ENCODE measurements around the gene TMEM254.

The TMEM254 gene

DNA sequence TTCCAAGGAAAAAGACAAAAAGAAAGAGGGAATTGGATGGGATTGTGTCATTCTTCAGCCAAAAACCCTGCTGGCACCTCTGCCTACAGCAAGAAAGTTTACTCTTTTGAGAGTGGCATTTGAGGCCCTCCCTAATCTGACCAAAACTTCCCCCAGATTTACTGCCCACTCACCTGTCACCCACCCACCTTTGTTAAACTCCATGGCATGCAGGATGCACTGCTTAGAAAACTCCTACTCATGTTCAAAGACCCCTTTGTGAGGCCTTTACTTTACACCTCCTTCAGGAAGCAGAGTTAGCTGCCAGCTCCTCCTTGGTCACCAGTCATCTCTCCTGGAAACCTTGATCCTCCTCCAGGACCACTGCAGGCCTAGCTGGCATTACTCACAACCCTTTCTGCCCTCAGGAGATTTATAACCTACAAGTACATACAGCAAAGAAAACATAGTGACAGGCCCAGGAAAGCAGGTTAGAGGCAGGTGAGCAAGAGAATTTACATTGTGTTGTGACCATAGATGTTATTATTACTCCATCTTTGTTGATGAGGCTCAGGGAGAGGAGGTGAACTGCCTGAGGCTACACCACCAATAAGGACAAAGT lies 43.7 kb downstream of the TMEM254 start:
- no peak overlapping the region for H3K4ac ChIP-seq (ENCODE audit: low read depth, low read length)
- H3K23ac ChIP-seq (ENCODE audit: low read length), result no peak overlapping the region
- no peak overlapping the region for H3K9ac ChIP-seq (ENCODE audit: low read length)
- H3K4me3 ChIP-seq (ENCODE audit: low read depth, low read length), result no peak overlapping the region
- H2BK120ac ChIP-seq (ENCODE audit: insufficient read depth, low read length, poor library complexity), result no peak overlapping the region
- H3K14ac ChIP-seq (ENCODE audit: low read length), result no peak overlapping the region
- H3K18ac ChIP-seq (ENCODE audit: low read length), result no peak overlapping the region
- H2AK5ac ChIP-seq (ENCODE audit: low read length), result no peak overlapping the region
- H2BK12ac ChIP-seq (ENCODE audit: low read length), result no peak overlapping the region
- no peaks in the 10 kb centered on the region for H3K79me2 ChIP-seq (ENCODE audit: control insufficient read depth, insufficient read depth, low read length, poor library complexity)
- no peak overlapping the region for H3K4me2 ChIP-seq (ENCODE audit: low read length)
- no peaks in the 10 kb centered on the region for H3K9me3 ChIP-seq (ENCODE audit: insufficient read depth, low read depth, low read length)
- no peak overlapping the region for H3K27ac ChIP-seq (ENCODE audit: low read depth, low read length)
- H4K12ac ChIP-seq (ENCODE audit: low read depth, low read length), result no peak overlapping the region
- peak; percentile 74 to 85 for DNase-seq
- H4K91ac ChIP-seq (ENCODE audit: low read depth, low read length), result no peak overlapping the region
- H3K4me1 ChIP-seq (ENCODE audit: control insufficient read depth in 1 of 2, insufficient read depth in 2 of 2, low read length in 2 of 2), result no peaks in the 10 kb centered on the region
- H4K8ac ChIP-seq (ENCODE audit: low read depth, low read length), result no peak overlapping the region
- no peaks in the 10 kb centered on the region for H3K79me1 ChIP-seq (ENCODE audit: low read length)
- H3K27me3 ChIP-seq (ENCODE audit: insufficient read depth, low read length), result no peaks in the 10 kb centered on the region
- no peaks in the 10 kb centered on the region for H3K36me3 ChIP-seq (ENCODE audit: control insufficient read depth in 1 of 2, insufficient read depth in 2 of 2, low read length in 2 of 2)
- H2BK5ac ChIP-seq (ENCODE audit: low read depth, low read length, poor library complexity), result no peak overlapping the region
- H2AFZ ChIP-seq (ENCODE audit: insufficient read depth, low read length, poor library complexity), result no peak overlapping the region

DNA sequence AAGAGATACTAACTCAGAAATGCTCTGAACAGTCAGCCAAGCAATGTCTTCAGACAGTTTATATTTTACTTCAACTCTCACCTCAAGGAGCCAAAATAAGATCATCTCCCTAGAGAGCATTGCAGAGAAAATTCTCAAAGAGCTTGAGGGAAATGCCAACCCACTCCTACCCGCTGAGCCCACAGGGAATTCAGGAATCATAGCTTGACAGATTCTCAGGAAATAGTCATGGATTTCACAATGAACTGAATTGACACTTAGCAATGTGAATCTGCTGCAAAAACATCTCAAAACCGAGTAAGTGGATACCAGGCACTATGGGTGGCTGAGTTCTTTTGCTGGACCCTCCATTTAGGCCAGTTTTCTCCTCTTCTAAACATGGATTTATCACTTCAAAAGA lies 44.3 kb downstream of the TMEM254 start:
- H3K9ac ChIP-seq (ENCODE audit: low read length), result no peak overlapping the region
- no peak overlapping the region for H3K4me2 ChIP-seq (ENCODE audit: low read length)
- no peak overlapping the region for H2BK12ac ChIP-seq (ENCODE audit: low read length)
- H3K18ac ChIP-seq (ENCODE audit: low read length), result no peak overlapping the region
- no peaks in the 10 kb centered on the region for H3K4me1 ChIP-seq (ENCODE audit: control insufficient read depth in 1 of 2, insufficient read depth in 2 of 2, low read length in 2 of 2)
- H3K79me2 ChIP-seq (ENCODE audit: control insufficient read depth, insufficient read depth, low read length, poor library complexity), result no peaks in the 10 kb centered on the region
- no peak overlapping the region for H4K91ac ChIP-seq (ENCODE audit: low read depth, low read length)
- no peaks in the 10 kb centered on the region for H3K36me3 ChIP-seq (ENCODE audit: control insufficient read depth in 1 of 2, insufficient read depth in 2 of 2, low read length in 2 of 2)
- no CpG with 5 or more reads among the region's 2 CpGs for WGBS (ENCODE audit: extremely low coverage, insufficient coverage, insufficient read length)
- H2AK5ac ChIP-seq (ENCODE audit: low read length), result no peak overlapping the region
- no peak overlapping the region for H3K14ac ChIP-seq (ENCODE audit: low read length)
- no peak overlapping the region for H3K4ac ChIP-seq (ENCODE audit: low read depth, low read length)
- DNase-seq, result peak; percentile 85 to 97
- H4K8ac ChIP-seq (ENCODE audit: low read depth, low read length), result no peak overlapping the region
- no peaks in the 10 kb centered on the region for H3K9me3 ChIP-seq (ENCODE audit: insufficient read depth, low read depth, low read length)
- H2AFZ ChIP-seq (ENCODE audit: insufficient read depth, low read length, poor library complexity), result no peak overlapping the region
- no peak overlapping the region for H3K23ac ChIP-seq (ENCODE audit: low read length)
- no peak overlapping the region for H4K12ac ChIP-seq (ENCODE audit: low read depth, low read length)
- no peaks in the 10 kb centered on the region for H3K79me1 ChIP-seq (ENCODE audit: low read length)
- H2BK5ac ChIP-seq (ENCODE audit: low read depth, low read length, poor library complexity), result no peak overlapping the region
- no peak overlapping the region for H3K27ac ChIP-seq (ENCODE audit: low read depth, low read length)
- H2BK120ac ChIP-seq (ENCODE audit: insufficient read depth, low read length, poor library complexity), result no peak overlapping the region
- H3K4me3 ChIP-seq (ENCODE audit: low read depth, low read length), result no peak overlapping the region
- H3K27me3 ChIP-seq (ENCODE audit: insufficient read depth, low read length), result no peaks in the 10 kb centered on the region

DNA sequence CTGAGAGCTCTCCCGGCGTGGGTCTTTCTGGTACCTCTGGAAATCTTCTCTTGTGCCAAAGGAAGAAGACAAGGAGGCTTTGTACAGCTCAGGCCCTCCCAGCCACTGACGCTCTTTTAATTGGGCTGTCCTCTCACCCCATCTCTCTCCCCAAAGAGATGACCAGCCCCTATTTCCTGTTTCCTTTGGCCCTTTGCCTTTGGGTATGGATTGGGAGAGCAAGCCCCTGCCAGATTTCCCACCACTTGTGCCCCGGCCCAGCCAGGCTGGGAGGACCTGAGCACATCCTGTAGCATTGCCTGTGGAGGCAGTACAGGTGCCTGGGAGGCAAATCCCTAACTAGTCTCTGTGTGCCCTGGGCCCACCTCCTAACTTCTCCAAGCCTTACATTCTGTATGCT lies 48.4 kb downstream of the TMEM254 start:
- DNase-seq, result no peak

DNA sequence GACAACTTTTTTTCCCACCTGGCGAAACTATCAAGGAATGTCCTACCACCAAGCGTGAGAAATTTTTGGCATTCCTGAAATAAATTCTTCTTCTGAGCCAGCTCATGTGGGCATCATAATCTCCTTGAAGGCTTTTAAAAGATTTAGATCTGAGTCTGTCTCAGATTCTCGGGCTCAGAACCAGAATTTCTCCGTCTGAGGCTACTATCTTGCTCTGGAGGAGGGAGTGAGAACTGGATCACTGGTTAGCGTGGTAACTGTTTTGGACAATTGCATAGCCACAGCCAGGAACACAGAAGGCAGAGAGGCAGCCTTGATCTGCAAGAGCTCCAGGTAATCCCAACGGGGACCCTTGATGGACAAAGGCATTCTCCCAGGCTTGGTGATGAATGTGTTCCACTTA lies 53.0 kb downstream of the TMEM254 start:
- WGBS (ENCODE audit: extremely low coverage, insufficient coverage, insufficient read length), result no CpG with 5 or more reads among the region's 6 CpGs
- no peak overlapping the region for H3K18ac ChIP-seq (ENCODE audit: low read length)
- H3K4ac ChIP-seq (ENCODE audit: low read depth, low read length), result no peak overlapping the region
- H4K91ac ChIP-seq (ENCODE audit: low read depth, low read length), result no peak overlapping the region
- H3K27ac ChIP-seq (ENCODE audit: low read depth, low read length), result no peak overlapping the region
- no peak overlapping the region for H2AK5ac ChIP-seq (ENCODE audit: low read length)
- H3K9me3 ChIP-seq (ENCODE audit: insufficient read depth, low read depth, low read length), result no peaks in the 10 kb centered on the region
- DNase-seq, result peak; percentile 73 to 95
- no peaks in the 10 kb centered on the region for H3K27me3 ChIP-seq (ENCODE audit: insufficient read depth, low read length)
- H3K4me2 ChIP-seq (ENCODE audit: low read length), result no peak overlapping the region
- no peak overlapping the region for H3K14ac ChIP-seq (ENCODE audit: low read length)
- H3K79me2 ChIP-seq (ENCODE audit: control insufficient read depth, insufficient read depth, low read length, poor library complexity), result peaks cover 4% of the 10 kb centered on the region
- no peak overlapping the region for H3K9ac ChIP-seq (ENCODE audit: low read length)
- H4K8ac ChIP-seq (ENCODE audit: low read depth, low read length), result no peak overlapping the region
- H2AFZ ChIP-seq (ENCODE audit: insufficient read depth, low read length, poor library complexity), result no peak overlapping the region
- H3K4me1 ChIP-seq (ENCODE audit: control insufficient read depth in 1 of 2, insufficient read depth in 2 of 2, low read length in 2 of 2), result peaks cover 4 to 9% of the 10 kb centered on the region in 2 experiments
- no peak overlapping the region for H2BK5ac ChIP-seq (ENCODE audit: low read depth, low read length, poor library complexity)
- H2BK120ac ChIP-seq (ENCODE audit: insufficient read depth, low read length, poor library complexity), result no peak overlapping the region
- no peak overlapping the region for H4K12ac ChIP-seq (ENCODE audit: low read depth, low read length)
- peak overlapping the region; percentile 75 for H2BK12ac ChIP-seq (ENCODE audit: low read length)
- H3K36me3 ChIP-seq (ENCODE audit: control insufficient read depth in 1 of 2, insufficient read depth in 2 of 2, low read length in 2 of 2), result no peaks in the 10 kb centered on the region
- no peak overlapping the region for H3K4me3 ChIP-seq (ENCODE audit: low read depth, low read length)
- H3K79me1 ChIP-seq (ENCODE audit: low read length), result peaks cover 7% of the 10 kb centered on the region
- H3K23ac ChIP-seq (ENCODE audit: low read length), result no peak overlapping the region

More for the DNA sequence above, 48.4 kb downstream of the TMEM254 start:
- Histone ChIP-seq H4K8ac (ENCODE audit: low read depth, low read length) (no peak overlapping the region), H3K4ac (ENCODE audit: low read depth, low read length) (no peak overlapping the region), H3K36me3 (ENCODE audit: control insufficient read depth in 1 of 2, insufficient read depth in 2 of 2, low read length in 2 of 2) (no peaks in the 10 kb centered on the region), H3K18ac (ENCODE audit: low read length) (no peak overlapping the region), H2BK5ac (ENCODE audit: low read depth, low read length, poor library complexity) (no peak overlapping the region), H3K9ac (ENCODE audit: low read length) (no peak overlapping the region), H2AK5ac (ENCODE audit: low read length) (no peak overlapping the region), H3K14ac (ENCODE audit: low read length) (no peak overlapping the region), H3K79me1 (ENCODE audit: low read length) (no peaks in the 10 kb centered on the region), H4K91ac (ENCODE audit: low read depth, low read length) (no peak overlapping the region), H3K4me3 (ENCODE audit: low read depth, low read length) (no peak overlapping the region), H2BK12ac (ENCODE audit: low read length) (no peak overlapping the region), H3K27me3 (ENCODE audit: insufficient read depth, low read length) (no peaks in the 10 kb centered on the region), H3K27ac (ENCODE audit: low read depth, low read length) (no peak overlapping the region), H3K4me1 (ENCODE audit: control insufficient read depth in 1 of 2, insufficient read depth in 2 of 2, low read length in 2 of 2) (peaks cover 4% of the 10 kb centered on the region in 2 experiments), H3K23ac (ENCODE audit: low read length) (no peak overlapping the region), H2BK120ac (ENCODE audit: insufficient read depth, low read length, poor library complexity) (no peak overlapping the region), H3K9me3 (ENCODE audit: insufficient read depth, low read depth, low read length) (no peaks in the 10 kb centered on the region), H3K79me2 (ENCODE audit: control insufficient read depth, insufficient read depth, low read length, poor library complexity) (no peaks in the 10 kb centered on the region), H2AFZ (ENCODE audit: insufficient read depth, low read length, poor library complexity) (no peak overlapping the region), H3K4me2 (ENCODE audit: low read length) (no peak overlapping the region), H4K12ac (ENCODE audit: low read depth, low read length) (no peak overlapping the region)
- no CpG with 5 or more reads among the region's 4 CpGs for WGBS (ENCODE audit: extremely low coverage, insufficient coverage, insufficient read length)
